Measurements from ENCODE around the gene FADS2. TPM values are rescaled to one million over a fixed set of nuclear protein-coding genes. Genes with fewer than 3 reads are reported as not detected.
A peak's percentile ranks its signal among the peaks of the same experiment; 100 is the strongest.

FADS2 gene
- total and polyA plus RNA-seq, 10 of the 15 experiments (the other 5 are each of a cell fraction or from before 2014, with no cell fraction given) = 3.3 to 313 (median 149) TPM

GRCh38 chr11:61814958-61815789 lies 12.9 kb upstream of the FADS2 start:
- H3K9ac ChIP-seq (ENCODE audit: control insufficient read depth, insufficient read depth, low read length) = peak overlapping the region; percentile 89
- intact Hi-C loops (cut with micrococcal nuclease; ENCODE audit: unreplicated experiment) (loop anchor here (1.0 kb wide), 1 partner anchor 23 kb away; the partner anchor contains the start of genes FEN1 and TMEM258), in situ Hi-C loops (cut with MboI) (no loop called here)
- peak overlapping the region; percentile 82 for H2AFZ ChIP-seq (ENCODE audit: control insufficient read depth, low read depth, low read length)
- DNase-seq (ENCODE audit: low read depth, low spot score) (peak; percentile 87), FAIRE-seq (peak; percentile 38), ATAC-seq (peak; percentile 83)
- H4K20me1 ChIP-seq (ENCODE audit: control insufficient read depth, insufficient read depth) = no peaks in the 10 kb centered on the region
- H3K36me3 ChIP-seq (ENCODE audit: control insufficient read depth in 2 of 2, insufficient read depth in 2 of 2, low read length in 1 of 2) = 0 out of 4 replicates have a peak, but pooled peaks cover 0 to 5% of the 10 kb centered on the region in 2 experiments
- WGBS (ENCODE audit: insufficient coverage, insufficient replicate concordance, low lambda C conversion rate, missing lambda C conversion rate) = 4% methylated on average over 60 of the region's 66 CpGs
- peaks cover 21% of the 10 kb centered on the region for H3K79me2 ChIP-seq (ENCODE audit: control insufficient read depth, insufficient read depth, low read length)
- no peaks in the 10 kb centered on the region for H3K27me3 ChIP-seq (replicated peaks in 1 of 2; ENCODE audit: control insufficient read depth in 2 of 2, insufficient read depth in 2 of 2, low read length in 1 of 2)
- peak overlapping the region; percentile 95 for H3K4me2 ChIP-seq (ENCODE audit: control insufficient read depth, insufficient read depth)
- no peaks in the 10 kb centered on the region for H3K9me3 ChIP-seq (replicated peaks; ENCODE audit: control insufficient read depth, insufficient read depth, low read length)
- ChIA-PET CTCF (interaction anchor here (0.7 to 10.8 kb wide), 20 partner anchors 11 to 293 kb away, joined by 3 to 141 read pairs (median 6); partner anchors contain the start of gene FADS2), RAD21 (ENCODE audit: unreplicated experiment) (interaction anchor here (0.8 to 5.4 kb wide), 18 partner anchors 8 to 308 kb away, joined by 3 to 51 read pairs (median 4); partner anchors contain the start of genes FADS2, FEN1, INCENP and TMEM258), SMC1A (ENCODE audit: uncharacterized antibody, unreplicated experiment) (interaction anchor here (0.6 to 5.1 kb wide), 12 partner anchors 9 to 537 kb away, joined by 3 to 67 read pairs (median 6); partner anchors contain the start of gene FADS2), POLR2A (interaction anchor here (0.5 to 9.9 kb wide), 18 partner anchors 8 to 456 kb away, joined by 3 to 167 read pairs (median 6); partner anchors contain the start of genes FADS2, FEN1, FTH1 and TMEM258)
- peak overlapping the region; percentile 87 for H3K27ac ChIP-seq (ENCODE audit: control insufficient read depth, insufficient read depth)
- BruUV-seq (replicated peaks) = TSS peak; percentile 74
- H3K4me1 ChIP-seq (ENCODE audit: control insufficient read depth, insufficient read depth, low read length) = peaks cover 3% of the 10 kb centered on the region; the same call in 1 of the 2 replicates
- peak overlapping the region; percentile 81 for H3K4me3 ChIP-seq
- no peak for TF ChIP-seq JUND (IDR thresholded peaks at IDR 0.05; ENCODE audit: low read depth, low read length)
- TF ChIP-seq NR2C2 (IDR thresholded peaks at IDR 0.05; ENCODE audit: borderline replicate concordance, control insufficient read depth, insufficient read length, low read depth) = no peak
- 0 out of 2 replicates have a peak, but pooled peaks have one; percentile 13 for TF ChIP-seq BACH1 (IDR thresholded peaks at IDR 0.05; ENCODE audit: borderline replicate concordance)
- TF ChIP-seq YY1 (IDR thresholded peaks at IDR 0.05; ENCODE audit: low read depth, low read length) = no peak
- TF ChIP-seq NBN (IDR thresholded peaks at IDR 0.05) = peak; percentile 47
- no peak for TF ChIP-seq TCF3 (IDR thresholded peaks at IDR 0.05; ENCODE audit: borderline replicate concordance, insufficient read depth, low read depth, low read length)
- TF ChIP-seq TARDBP (IDR thresholded peaks at IDR 0.05; ENCODE audit: borderline replicate concordance) = no peak
- TF ChIP-seq WRNIP1 (IDR thresholded peaks at IDR 0.05; ENCODE audit: borderline replicate concordance, low read depth, low read length) = no peak
- TF ChIP-seq PAX5 (IDR thresholded peaks at IDR 0.05; ENCODE audit: borderline replicate concordance, low read depth, low read length) = 0 out of 2 replicates have a peak, but pooled peaks have one; percentile 31
- TF ChIP-seq RAD21 (IDR thresholded peaks at IDR 0.05; ENCODE audit: insufficient read depth, low read depth, low read length) = no peak
- no peak for TF ChIP-seq RFX5 (IDR thresholded peaks at IDR 0.05; ENCODE audit: low read depth, low read length)
- no peak; the same call in 1 of the 2 replicates for TF ChIP-seq GATAD2B (conservative IDR thresholded peaks at IDR 0.05; ENCODE audit: low read depth)
- TF ChIP-seq E2F8 (IDR thresholded peaks at IDR 0.05; ENCODE audit: low read depth, partially characterized antibody) = no peak
- TF ChIP-seq MTA3 (IDR thresholded peaks at IDR 0.05; ENCODE audit: borderline replicate concordance, low read length) = no peak; the same call in 1 of the 2 replicates
- TF ChIP-seq ZNF217 (IDR thresholded peaks at IDR 0.05) = no peak
- TF ChIP-seq ZNF274 (IDR thresholded peaks at IDR 0.05; ENCODE audit: insufficient read depth, insufficient read length) = no peak
- no peak for TF ChIP-seq SIX5 (IDR thresholded peaks at IDR 0.05; ENCODE audit: low read depth, low read length, severe bottlenecking)
- TF ChIP-seq CBFB (IDR thresholded peaks at IDR 0.05; ENCODE audit: low read depth) = no peak
- TF ChIP-seq ZNF207 (IDR thresholded peaks at IDR 0.05; ENCODE audit: borderline replicate concordance) = no peak
- no peak for TF ChIP-seq RBBP5 (conservative IDR thresholded peaks at IDR 0.05)
- no peak for TF ChIP-seq TCF12 (IDR thresholded peaks at IDR 0.05; ENCODE audit: low read depth, low read length)

Data from GM12878 (cell line).